Sigmoid colon (tissue), 4 donors: ENCODE measurements around the gene ARHGEF7.

ENCODE experiments used
- POLR2A ChIP-seq, 2 donors: fragments of 450-650 bp; IDR thresholded peaks; one replicate each; pipeline ENCODE4 v1.6.1; 2016; ENCODE audit warnings: antibody characterized with exemption in 2 of 2, mild to moderate bottlenecking in 2 of 2, moderate library complexity in 2 of 2
- POLR2AphosphoS5 ChIP-seq, 4 donors: sonication (generic); formaldehyde crosslinking; IDR thresholded peaks; one replicate each; pipeline ENCODE4 v1.6.1; 2017; ENCODE audit warnings: antibody characterized with exemption in 4 of 4

DNA sequence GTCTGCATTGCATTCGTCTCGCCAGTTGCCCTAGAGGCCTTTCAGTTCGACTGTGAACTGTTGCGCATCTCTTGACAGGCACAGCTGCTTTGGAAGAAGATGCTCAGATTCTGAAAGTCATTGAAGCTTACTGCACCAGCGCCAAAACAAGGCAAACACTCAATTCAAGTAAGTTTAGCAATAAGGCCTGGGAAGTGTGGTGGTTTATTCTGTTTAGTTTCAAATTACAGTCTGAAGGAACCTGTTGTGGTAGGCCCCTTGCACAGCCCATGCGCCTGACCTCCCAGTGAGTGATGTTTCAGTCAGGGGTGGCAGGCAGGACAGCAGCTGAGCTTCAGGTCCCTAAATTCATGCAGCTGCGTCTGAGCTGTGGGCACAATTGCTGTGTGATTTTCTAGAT is 173.2 kb downstream of the ARHGEF7 start:
- TF ChIP-seq POLR2A (IDR thresholded peaks at IDR 0.05), result no peak
- no peak for TF ChIP-seq POLR2AphosphoS5 (IDR thresholded peaks at IDR 0.05)
